Lower leg skin (tissue), 3 donors: ENCODE measurements around the gene PTPRN2.

Experiments used
- CTCF ChIP-seq, 3 donors: fragments of 450-650 bp; IDR thresholded peaks; one replicate each; pipeline ENCODE4 v1.5.1; 2016; ENCODE audit warnings: antibody characterized with exemption in 3 of 3, mild to moderate bottlenecking in 3 of 3, moderate library complexity in 2 of 3
- POLR2A ChIP-seq, 2 donors: fragments of 450-650 bp; IDR thresholded peaks; one replicate each; pipeline ENCODE4 v1.6.1; 2016 to 2017; ENCODE audit warnings: antibody characterized with exemption in 2 of 2, mild to moderate bottlenecking in 1 of 2, moderate library complexity in 1 of 2

- no peak for TF ChIP-seq CTCF (IDR thresholded peaks at IDR 0.05)
- TF ChIP-seq POLR2A (IDR thresholded peaks at IDR 0.05), result no peak
Measured at GRCh38 chr7:158606129-158606528, 18.5 kb upstream of the PTPRN2 start.
